ENCODE results near the gene PRMT3.

PRMT3 gene

DNA sequence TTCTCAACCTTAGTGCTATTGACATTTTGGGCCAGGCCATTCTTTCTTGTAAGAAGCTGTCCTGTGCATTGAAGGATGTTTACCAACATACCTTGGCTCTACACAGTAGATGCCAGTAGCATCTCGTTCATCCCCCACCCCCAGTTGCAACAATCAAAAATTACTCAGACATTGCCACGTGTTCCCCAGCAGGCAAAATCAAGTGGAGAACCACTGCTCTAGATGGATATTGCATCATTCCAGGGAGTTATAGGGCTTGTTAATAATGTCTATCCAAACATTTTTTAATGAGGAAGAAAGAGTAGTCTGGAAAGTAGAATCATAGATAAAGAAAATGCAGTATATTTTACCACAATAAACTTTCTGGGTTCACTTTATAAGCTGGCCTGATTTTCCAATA, 64.1 kb downstream of the PRMT3 start:
- TF ChIP-seq, protein P1, sequence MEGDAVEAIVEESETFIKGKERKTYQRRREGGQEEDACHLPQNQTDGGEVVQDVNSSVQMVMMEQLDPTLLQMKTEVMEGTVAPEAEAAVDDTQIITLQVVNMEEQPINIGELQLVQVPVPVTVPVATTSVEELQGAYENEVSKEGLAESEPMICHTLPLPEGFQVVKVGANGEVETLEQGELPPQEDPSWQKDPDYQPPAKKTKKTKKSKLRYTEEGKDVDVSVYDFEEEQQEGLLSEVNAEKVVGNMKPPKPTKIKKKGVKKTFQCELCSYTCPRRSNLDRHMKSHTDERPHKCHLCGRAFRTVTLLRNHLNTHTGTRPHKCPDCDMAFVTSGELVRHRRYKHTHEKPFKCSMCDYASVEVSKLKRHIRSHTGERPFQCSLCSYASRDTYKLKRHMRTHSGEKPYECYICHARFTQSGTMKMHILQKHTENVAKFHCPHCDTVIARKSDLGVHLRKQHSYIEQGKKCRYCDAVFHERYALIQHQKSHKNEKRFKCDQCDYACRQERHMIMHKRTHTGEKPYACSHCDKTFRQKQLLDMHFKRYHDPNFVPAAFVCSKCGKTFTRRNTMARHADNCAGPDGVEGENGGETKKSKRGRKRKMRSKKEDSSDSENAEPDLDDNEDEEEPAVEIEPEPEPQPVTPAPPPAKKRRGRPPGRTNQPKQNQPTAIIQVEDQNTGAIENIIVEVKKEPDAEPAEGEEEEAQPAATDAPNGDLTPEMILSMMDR (IDR thresholded peaks at IDR 0.05), result no peak

DNA sequence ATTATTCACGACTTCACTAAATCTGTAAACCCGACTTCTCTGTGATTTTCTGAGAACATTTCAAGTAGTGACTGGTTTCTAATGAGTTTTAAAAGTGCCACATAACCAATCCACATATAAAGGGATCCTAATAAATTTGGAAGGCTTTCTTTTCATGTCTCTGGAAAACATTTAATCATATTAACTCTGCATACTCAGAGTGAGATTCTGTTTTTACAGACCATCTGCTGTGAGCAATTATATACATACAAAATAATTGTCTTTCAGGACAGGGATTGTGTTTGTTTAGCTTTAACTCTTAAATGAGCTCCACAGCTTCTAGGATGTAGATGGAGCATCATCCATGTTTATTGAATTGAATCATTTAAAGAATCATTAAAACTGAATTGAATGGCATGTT, 65.1 kb downstream of the PRMT3 start:
- TF ChIP-seq, protein P1 (IDR thresholded peaks at IDR 0.05), result no peak

DNA sequence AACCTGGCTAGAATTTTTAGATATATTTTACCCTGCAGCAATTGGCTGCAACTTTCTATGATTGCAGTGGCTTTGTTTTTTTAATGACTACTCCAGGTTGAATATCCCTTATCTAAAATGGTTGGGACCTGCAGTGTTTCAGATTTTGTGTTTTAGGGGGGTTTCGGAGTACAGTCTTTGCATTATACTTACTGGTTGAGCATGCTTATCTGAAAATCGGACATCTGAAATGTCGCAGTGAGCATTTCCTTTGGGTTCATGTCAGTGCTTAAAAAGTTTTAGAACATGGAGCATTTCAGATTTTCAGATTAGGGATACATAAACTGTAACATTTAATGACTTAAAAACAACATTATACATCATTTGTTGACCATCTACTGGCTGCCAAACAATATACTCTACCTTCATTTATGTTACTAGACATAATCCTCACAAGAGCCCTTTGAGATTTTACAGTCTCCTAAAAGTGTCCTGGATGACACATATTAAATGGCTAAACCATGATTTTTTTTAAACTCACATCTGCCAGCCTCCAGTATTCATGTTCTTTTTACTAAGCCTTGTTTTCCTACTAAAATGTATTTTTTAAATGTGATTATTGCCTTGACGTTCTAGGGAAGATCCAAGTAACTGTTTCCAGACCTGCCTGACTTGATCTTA, 66.3 kb downstream of the PRMT3 start:
- TF ChIP-seq, protein P1 (IDR thresholded peaks at IDR 0.05), result no peak

DNA sequence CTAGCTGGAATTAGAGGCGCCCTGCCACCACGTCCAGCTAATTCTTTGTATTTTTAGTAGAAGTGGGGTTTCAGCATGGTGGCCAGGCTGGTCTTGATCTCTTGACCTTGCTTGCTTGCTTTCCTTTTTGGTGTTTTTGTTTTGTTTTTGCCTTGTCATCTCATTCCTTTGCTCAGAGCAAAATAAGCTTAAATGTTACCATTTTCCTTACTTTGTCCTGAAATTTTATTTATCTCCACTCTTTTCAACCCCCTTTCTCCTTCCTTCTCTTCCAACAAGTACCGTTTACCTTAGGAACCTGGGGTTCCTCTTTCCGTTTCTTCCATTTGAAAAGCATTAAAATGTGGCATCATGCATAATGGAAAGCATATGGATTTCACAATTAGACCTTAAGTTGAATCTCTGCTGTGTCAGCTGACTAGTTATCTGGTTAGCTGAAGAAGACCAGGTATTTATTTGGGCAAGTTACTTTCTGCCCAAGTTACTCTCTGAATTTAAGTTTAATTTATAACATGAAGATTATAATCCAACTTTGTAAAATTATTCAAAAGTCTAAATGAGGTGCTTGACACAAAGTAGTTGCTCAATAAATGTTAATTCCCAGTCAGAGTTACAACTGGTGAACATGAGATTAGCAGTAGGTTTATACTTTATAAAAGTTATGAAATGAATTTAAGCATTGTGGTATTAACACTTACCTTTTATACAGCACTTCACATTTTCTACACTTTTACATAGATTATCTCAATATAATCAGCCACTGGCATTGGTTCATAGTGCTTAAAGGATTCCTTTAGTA, 69.7 kb downstream of the PRMT3 start:
- TF ChIP-seq, protein P1 (IDR thresholded peaks at IDR 0.05), result no peak

DNA sequence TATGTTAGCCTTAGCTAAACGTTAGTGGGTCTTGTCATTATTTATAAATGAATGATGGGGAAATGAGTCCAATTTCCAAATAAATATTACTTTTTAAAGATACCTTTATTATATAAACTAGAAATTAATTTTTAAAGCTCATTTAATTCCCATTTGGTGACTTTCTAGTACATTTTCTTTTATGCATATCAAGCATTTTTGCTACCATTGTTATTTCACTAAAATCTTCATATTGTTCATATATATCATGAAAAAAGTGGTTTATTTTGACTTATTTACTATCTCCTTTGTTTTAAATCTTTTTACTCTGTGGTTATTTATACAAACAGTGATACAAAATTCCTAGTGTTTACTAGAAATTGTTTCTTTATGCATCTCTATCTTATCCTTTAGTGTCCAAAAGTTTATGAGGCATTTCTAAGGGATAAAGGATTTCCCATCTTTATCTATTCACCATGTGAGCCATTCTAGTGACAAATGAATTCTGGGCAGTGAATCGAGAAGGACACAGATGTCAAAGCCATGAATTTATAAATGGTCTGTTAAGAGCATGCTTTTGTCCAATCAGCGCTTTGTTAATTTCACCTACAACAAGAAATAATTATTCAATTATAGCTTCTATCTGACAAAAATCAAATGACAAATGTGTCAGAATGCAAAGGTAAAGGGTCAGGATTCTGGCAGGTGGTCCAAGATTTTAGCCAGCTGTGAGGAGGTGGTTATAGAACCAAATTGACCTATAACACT, 70.6 kb downstream of the PRMT3 start:
- TF ChIP-seq, protein P1 (IDR thresholded peaks at IDR 0.05), result no peak

DNA sequence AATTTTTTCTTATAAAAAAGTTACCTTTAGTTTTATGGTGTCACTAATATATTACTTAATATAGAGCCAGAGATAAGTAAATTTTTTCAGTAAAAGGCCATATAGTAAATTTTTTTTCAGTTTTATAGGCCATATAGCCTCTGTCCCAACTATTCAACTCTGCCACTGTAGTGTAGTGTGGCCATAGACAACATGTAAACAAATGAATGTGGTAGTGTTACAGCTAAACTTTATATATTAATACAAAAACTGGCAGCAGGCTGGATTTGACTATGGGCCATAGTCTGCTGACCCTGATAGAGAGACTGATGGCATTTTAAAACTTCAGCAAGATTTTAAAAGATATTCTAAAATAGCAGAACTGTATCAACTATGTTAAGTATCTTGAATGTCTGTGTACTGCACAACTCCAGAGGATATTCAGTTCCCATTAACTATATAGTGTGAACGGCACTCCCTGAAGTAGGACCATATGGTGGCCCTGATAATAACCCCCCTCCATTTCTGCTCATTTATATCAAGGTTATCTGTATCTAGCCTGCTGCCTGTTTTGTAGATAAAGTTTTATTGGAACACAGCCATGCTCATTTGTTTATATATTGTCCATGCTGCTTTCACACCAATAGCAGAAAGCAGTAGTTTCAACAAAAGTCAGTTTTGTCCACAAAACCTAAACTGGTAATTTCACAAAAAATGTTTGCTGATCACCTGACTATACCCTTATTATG, 71.6 kb downstream of the PRMT3 start:
- TF ChIP-seq, protein P1 (IDR thresholded peaks at IDR 0.05), result no peak

DNA sequence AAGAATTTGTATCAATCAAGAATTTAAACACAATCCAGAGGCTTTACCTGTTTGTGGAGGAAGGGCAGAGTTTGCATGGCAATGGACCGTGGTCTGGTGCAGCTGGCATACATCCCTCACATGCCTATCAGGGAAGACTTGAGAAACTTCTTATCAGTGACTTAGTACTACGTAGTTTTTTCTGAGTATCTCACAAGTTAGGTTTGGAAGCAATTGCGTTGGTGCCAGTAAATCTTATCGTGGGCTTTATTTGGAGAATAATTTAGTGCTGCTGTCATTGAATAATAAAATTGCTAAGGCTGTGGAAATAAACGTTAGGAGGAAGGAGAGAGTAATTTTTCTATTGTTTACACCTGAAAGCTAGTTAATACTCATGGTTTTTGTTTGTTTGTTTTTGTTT, 72.3 kb downstream of the PRMT3 start:
- TF ChIP-seq, protein P1 (IDR thresholded peaks at IDR 0.05), result no peak

Data from LNCAP (cell line).